Activated CD8-positive, alpha-beta T cell treated with anti-CD3 and anti-CD28 coated beads for 36 hours (primary cell): ENCODE measurements around the gene CLK1. TPM values are rescaled to one million over a fixed set of nuclear protein-coding genes. Genes with fewer than 3 reads are reported as not detected.

Source experiments
- ATAC-seq: fragments of 200-7000 bp; cut with Tn5 transposase; one replicate; pipeline ENCODE4 v1.10.0; 2021; ENCODE audit warnings: mild to moderate bottlenecking, moderate library complexity
- CTCF ChIA-PET: fragments of 350-600 bp; sonication (Branson Sonifier 250); formaldehyde crosslinking; loops from one replicate; lab custom pipeline; 2021; ENCODE audit warnings: antibody characterized with exemption; lab: Charles Lee
- POLR2A ChIA-PET: fragments of 350-600 bp; sonication (Branson Sonifier 250); formaldehyde crosslinking; loops from one replicate; lab custom pipeline; 2021; ENCODE audit warnings: antibody characterized with exemption; lab: Charles Lee
- DNase-seq: peaks from one replicate; pipeline ENCODE4 v3.0.0-alpha.2; 2020
- H3K27ac Mint-ChIP-seq: one replicate; pipeline ENCODE4 v1.8.0; 2021; ENCODE audit warnings: mild to moderate bottlenecking, mixed read lengths
- H3K27me3 Mint-ChIP-seq: one replicate; pipeline ENCODE4 v1.8.0; 2021; ENCODE audit warnings: mixed read lengths
- H3K36me3 Mint-ChIP-seq: one replicate; pipeline ENCODE4 v1.8.0; 2021; ENCODE audit warnings: low read depth, mixed read lengths
- H3K4me1 Mint-ChIP-seq: one replicate; pipeline ENCODE4 v1.8.0; 2021; ENCODE audit warnings: low read depth, mixed read lengths
- H3K4me3 Mint-ChIP-seq: one replicate; pipeline ENCODE4 v1.8.0; 2021; ENCODE audit warnings: mild to moderate bottlenecking, moderate library complexity, mixed read lengths
- H3K9me3 Mint-ChIP-seq: one replicate; pipeline ENCODE4 v1.8.0; 2021; ENCODE audit warnings: mixed read lengths
- intact Hi-C: fragments of 100-400 bp; cut with micrococcal nuclease; formaldehyde crosslinking; loops from one replicate; pipeline ENCODE4 v1.10.0; 2022
- total RNA-seq, 2 experiments: library from RNA; stranded (reverse); gene quantifications; one replicate each; pipeline ENCODE4 v1.2.3, GENCODE V29; 2021
- TF ChIP-seq, protein P1 (sequence below): fragments of 200-600 bp; IDR thresholded peaks from one replicate; pipeline ENCODE4 v1.8.0; 2022; ENCODE audit warnings: antibody characterized with exemption, mild to moderate bottlenecking

Gene CLK1
- total RNA-seq, 2 experiments from 2014 or later, result 121 to 122 TPM

DNA sequence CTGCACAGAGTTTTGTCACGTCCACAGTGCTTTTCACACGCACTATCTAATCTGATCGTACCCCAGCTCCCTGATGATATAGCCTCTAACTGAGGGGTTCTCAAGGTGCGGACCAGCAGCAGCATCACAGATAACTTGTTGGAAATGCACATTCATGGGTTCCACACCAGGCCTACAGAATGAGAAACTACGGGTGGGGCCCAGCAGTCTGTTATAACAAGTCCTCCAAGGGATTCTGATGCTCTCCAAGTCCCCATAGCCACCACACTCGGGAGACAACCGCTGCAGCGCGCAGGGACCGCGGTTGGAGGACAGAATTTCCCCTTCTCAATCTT, 53.5 kb downstream of the CLK1 start:
- ATAC-seq, result no peak
- H3K36me3 Mint-ChIP-seq, result peaks cover 33% of the 10 kb centered on the region
- peak overlapping the region; percentile 99 for H3K4me3 Mint-ChIP-seq
- intact Hi-C loops, result loop anchor here (1.0 kb wide), 1 partner anchor 98 kb away; no protein-coding TSS in a partner anchor
- TF ChIP-seq, protein P1, sequence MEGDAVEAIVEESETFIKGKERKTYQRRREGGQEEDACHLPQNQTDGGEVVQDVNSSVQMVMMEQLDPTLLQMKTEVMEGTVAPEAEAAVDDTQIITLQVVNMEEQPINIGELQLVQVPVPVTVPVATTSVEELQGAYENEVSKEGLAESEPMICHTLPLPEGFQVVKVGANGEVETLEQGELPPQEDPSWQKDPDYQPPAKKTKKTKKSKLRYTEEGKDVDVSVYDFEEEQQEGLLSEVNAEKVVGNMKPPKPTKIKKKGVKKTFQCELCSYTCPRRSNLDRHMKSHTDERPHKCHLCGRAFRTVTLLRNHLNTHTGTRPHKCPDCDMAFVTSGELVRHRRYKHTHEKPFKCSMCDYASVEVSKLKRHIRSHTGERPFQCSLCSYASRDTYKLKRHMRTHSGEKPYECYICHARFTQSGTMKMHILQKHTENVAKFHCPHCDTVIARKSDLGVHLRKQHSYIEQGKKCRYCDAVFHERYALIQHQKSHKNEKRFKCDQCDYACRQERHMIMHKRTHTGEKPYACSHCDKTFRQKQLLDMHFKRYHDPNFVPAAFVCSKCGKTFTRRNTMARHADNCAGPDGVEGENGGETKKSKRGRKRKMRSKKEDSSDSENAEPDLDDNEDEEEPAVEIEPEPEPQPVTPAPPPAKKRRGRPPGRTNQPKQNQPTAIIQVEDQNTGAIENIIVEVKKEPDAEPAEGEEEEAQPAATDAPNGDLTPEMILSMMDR, result no peak
- ChIA-PET POLR2A (interaction anchor here (1.0 to 2.3 kb wide), 10 partner anchors 9 to 285 kb away, joined by 3 to 14 read pairs (median 4); partner anchors contain the start of genes CLK1 and SGO2), CTCF (no interaction called here)
- peaks cover 36% of the 10 kb centered on the region for H3K4me1 Mint-ChIP-seq
- H3K27ac Mint-ChIP-seq, result peak overlapping the region; percentile 99
- H3K9me3 Mint-ChIP-seq, result no peaks in the 10 kb centered on the region
- DNase-seq, result no peak
- no peaks in the 10 kb centered on the region for H3K27me3 Mint-ChIP-seq

DNA sequence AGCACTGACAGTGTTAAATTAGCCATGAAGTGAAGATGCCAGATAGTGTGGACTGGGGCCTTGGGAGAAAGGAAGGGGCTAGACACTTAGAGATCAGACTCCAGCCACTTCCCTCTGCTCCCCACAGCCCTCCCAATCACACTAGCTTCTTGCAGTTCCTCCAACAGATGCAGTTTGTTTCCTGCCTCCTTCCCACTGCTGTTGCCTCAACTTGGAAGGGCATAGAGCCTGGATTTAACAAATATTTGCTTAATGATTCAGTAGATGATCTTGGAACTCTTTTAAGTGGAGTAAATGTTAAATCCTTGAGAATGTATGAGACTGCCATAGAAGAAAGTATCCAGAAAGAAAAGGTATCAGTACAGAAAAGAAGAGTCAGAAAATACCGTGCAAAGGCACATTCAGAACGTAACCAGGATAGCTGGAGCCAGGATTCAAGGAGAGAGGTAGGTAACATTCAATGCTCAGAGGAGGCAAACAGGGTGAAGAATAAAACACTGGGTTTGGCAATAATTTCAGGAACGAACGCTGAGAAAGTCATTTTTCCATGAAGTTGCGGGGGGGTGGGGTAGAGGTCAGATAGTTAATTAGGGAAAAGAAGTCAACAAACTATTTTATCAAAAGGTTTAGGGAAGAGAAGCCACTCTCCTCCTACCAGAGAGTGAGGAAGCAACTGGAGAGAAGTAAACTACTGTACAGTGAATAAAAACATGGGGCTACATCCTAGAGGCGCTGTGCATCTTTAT, 54.0 kb downstream of the CLK1 start:
- Mint-ChIP-seq H3K36me3 (peaks cover 27% of the 10 kb centered on the region), H3K4me3 (peak overlapping the region; percentile 99), H3K4me1 (peaks cover 31% of the 10 kb centered on the region), H3K27me3 (no peaks in the 10 kb centered on the region), H3K9me3 (no peaks in the 10 kb centered on the region), H3K27ac (peak overlapping the region; percentile 99)
- intact Hi-C loops, result no loop called here
- CTCF ChIA-PET, result interaction anchor here (0.9 to 1.2 kb wide), 2 partner anchors 22 to 98 kb away, joined by 3 to 7 read pairs; no protein-coding TSS in a partner anchor
- POLR2A ChIA-PET, result interaction anchor here (1.0 to 2.3 kb wide), 7 partner anchors 9 to 284 kb away, joined by 3 to 14 read pairs (median 4); partner anchors contain the start of gene SGO2
- ATAC-seq, result no peak
- DNase-seq, result no peak
- TF ChIP-seq, protein P1, result no peak

DNA sequence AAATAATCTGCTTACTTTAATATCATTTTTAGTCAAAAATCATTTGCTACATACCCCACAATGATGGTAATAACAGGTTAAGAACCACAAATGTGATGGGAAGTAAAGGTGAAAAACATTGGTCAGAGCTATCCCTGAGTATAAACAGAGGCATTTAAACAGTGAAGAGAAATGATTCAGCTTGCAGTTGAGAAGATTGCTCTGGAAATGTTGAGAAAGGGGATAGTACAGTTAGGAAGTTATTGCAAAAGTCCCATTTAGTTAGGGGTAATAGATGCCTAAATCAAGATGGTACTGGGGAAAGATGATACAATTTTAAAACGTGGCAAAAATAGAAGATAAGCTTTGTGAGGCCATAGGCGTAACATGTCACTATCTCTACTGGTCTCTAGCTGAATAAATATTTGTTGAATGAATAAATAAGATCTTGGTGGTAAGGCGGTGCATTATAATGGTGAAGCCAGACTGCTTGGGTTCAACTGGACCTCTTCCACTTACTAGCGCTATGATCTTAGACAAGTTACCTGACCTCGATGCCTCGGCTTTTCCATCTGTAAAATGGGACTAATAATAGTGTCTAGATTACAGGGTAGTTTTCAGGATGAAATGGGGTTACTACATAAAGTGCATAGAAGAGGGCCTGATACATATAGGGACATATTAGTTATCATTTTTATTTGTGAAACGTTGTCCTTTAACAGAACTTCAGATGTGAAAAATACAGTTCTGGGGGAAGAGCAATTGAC, 54.8 kb downstream of the CLK1 start:
- peaks cover 24% of the 10 kb centered on the region for H3K4me1 Mint-ChIP-seq
- ChIA-PET POLR2A (interaction anchor here (1.2 to 2.3 kb wide), 2 partner anchors 44 to 96 kb away, joined by 3 to 14 read pairs; no protein-coding TSS in a partner anchor), CTCF (interaction anchor here (0.9 to 1.2 kb wide), 2 partner anchors 21 to 97 kb away, joined by 3 to 7 read pairs; no protein-coding TSS in a partner anchor)
- H3K4me3 Mint-ChIP-seq, result peak overlapping the region; percentile 99
- no peak for DNase-seq
- H3K36me3 Mint-ChIP-seq, result peaks cover 21% of the 10 kb centered on the region
- H3K27me3 Mint-ChIP-seq, result no peaks in the 10 kb centered on the region
- no peak for ATAC-seq
- intact Hi-C loops, result no loop called here
- TF ChIP-seq, protein P1, result no peak
- H3K27ac Mint-ChIP-seq, result peak overlapping the region; percentile 99
- H3K9me3 Mint-ChIP-seq, result no peaks in the 10 kb centered on the region

Other genes starting within 250 kb of the CLK1 start
- 100 to 1,000 TPM; 423 to 442 TPM for gene BZW1, start 52.7 kb downstream of the CLK1 start, total RNA-seq
- 10 to 100 TPM; 97.9 to 99.4 TPM for gene PPIL3, start 24.4 kb upstream of the CLK1 start, total RNA-seq
- gene NIF3L1, start 24.7 kb upstream of the CLK1 start, total RNA-seq, result 10 to 100 TPM; 30.8 to 35.3 TPM
- gene ORC2, start 99.0 kb upstream of the CLK1 start, total RNA-seq, result 10 to 100 TPM; 51.3 to 59.2 TPM
- 10 to 100 TPM; 24.7 to 26.9 TPM for gene HYCC2, start 207.0 kb upstream of the CLK1 start, total RNA-seq
- 100 to 1,000 TPM; 134 to 140 TPM for gene NDUFB3, start 207.3 kb upstream of the CLK1 start, total RNA-seq